GM23338 (cell line): ENCODE data around the gene TIMM8B. TPM values are rescaled to one million over a fixed set of nuclear protein-coding genes. Genes with fewer than 3 reads are reported as not detected.

Experiments used
- ATAC-seq: fragments of 200-7000 bp; cut with Tn5 transposase; 3 replicates; pipeline ENCODE4 v1.9.1; 2020
- DNase-seq: peaks from one replicate; pipeline ENCODE4 v3.0.0-alpha.2; 2015; ENCODE audit warnings: low spot score
- H2AFZ ChIP-seq: fragments of 200-600 bp; sonication (generic); 2 replicates; pipeline ENCODE4 v1.8.0; 2016; ENCODE audit warnings: antibody characterized with exemption, mild to moderate bottlenecking, moderate library complexity
- H3F3A ChIP-seq: fragments of 200-600 bp; sonication (generic); replicated peaks from 2 replicates; pipeline ENCODE4 v1.8.0; 2017; ENCODE audit warnings: antibody characterized with exemption, mixed run types, low read depth
- H3K27ac ChIP-seq: fragments of 200-600 bp; sonication (generic); 2 replicates; pipeline ENCODE4 v1.6.1; 2016; ENCODE audit warnings: low read depth
- H3K27me3 ChIP-seq: fragments of 200-600 bp; sonication (generic); 2 replicates; pipeline ENCODE4 v1.8.0; 2016; ENCODE audit warnings: mild to moderate bottlenecking, mixed run types, moderate library complexity; ENCODE audit not compliant: insufficient read depth
- H3K36me3 ChIP-seq: fragments of 200-600 bp; sonication (generic); 2 replicates; pipeline ENCODE4 v1.8.0; 2016; ENCODE audit warnings: mild to moderate bottlenecking; ENCODE audit not compliant: insufficient read depth
- H3K4me1 ChIP-seq: fragments of 200-600 bp; sonication (generic); 2 replicates; pipeline ENCODE4 v1.8.0; 2016; ENCODE audit warnings: mild to moderate bottlenecking, moderate library complexity; ENCODE audit not compliant: insufficient read depth
- H3K4me2 ChIP-seq: fragments of 200-600 bp; sonication (generic); 2 replicates; pipeline ENCODE4 v1.7.1; 2017; ENCODE audit warnings: mixed run types
- H3K4me3 ChIP-seq: fragments of 200-600 bp; sonication (generic); 2 replicates; pipeline ENCODE4 v1.6.1; 2016; ENCODE audit warnings: mixed run types
- H3K79me2 ChIP-seq: fragments of 200-600 bp; sonication (generic); replicated peaks from 2 replicates; pipeline ENCODE4 v1.8.0; 2017; ENCODE audit warnings: mild to moderate bottlenecking; ENCODE audit not compliant: insufficient read depth
- H3K9me2 ChIP-seq: fragments of 200-600 bp; sonication (generic); 2 replicates; pipeline ENCODE4 v1.8.0; 2017; ENCODE audit not compliant: insufficient read depth
- H4K20me1 ChIP-seq: fragments of 200-600 bp; sonication (generic); replicated peaks from 2 replicates; pipeline ENCODE4 v1.8.0; 2017; ENCODE audit warnings: mild to moderate bottlenecking; ENCODE audit not compliant: insufficient read depth
- H3K27ac Mint-ChIP-seq: 2 replicates; pipeline ENCODE4 v1.8.0; 2020; ENCODE audit warnings: inconsistent platforms, mild to moderate bottlenecking, moderate library complexity, mixed read lengths
- H3K27me3 Mint-ChIP-seq: 3 replicates; pipeline ENCODE4 v1.8.0; 2022; ENCODE audit warnings: low read depth, mild to moderate bottlenecking, moderate library complexity, mixed read lengths, inconsistent platforms; ENCODE audit not compliant: insufficient read depth, poor library complexity
- H3K36me3 Mint-ChIP-seq: 3 replicates; pipeline ENCODE4 v1.8.0; 2021; ENCODE audit warnings: low read depth, mild to moderate bottlenecking, inconsistent platforms, moderate library complexity, mixed read lengths
- H3K4me1 Mint-ChIP-seq: 3 replicates; pipeline ENCODE4 v1.8.0; 2020; ENCODE audit warnings: mild to moderate bottlenecking, inconsistent platforms, mixed read lengths
- H3K4me3 Mint-ChIP-seq: 3 replicates; pipeline ENCODE4 v1.8.0; 2021; ENCODE audit warnings: moderate library complexity, mild to moderate bottlenecking, inconsistent platforms, mixed read lengths
- H3K9me3 Mint-ChIP-seq: 3 replicates; pipeline ENCODE4 v1.8.0; 2020; ENCODE audit warnings: moderate library complexity, mild to moderate bottlenecking, inconsistent platforms, mixed read lengths
- CREB1 ChIP-seq: fragments of 250-450 bp; sonication (Bioruptor Pico); IDR thresholded peaks from 2 replicates; pipeline ENCODE4 v1.5.0; 2020; ENCODE audit warnings: low read depth, mild to moderate bottlenecking, moderate library complexity
- NANOG ChIP-seq: IDR thresholded peaks from 2 replicates; pipeline ENCODE4 v1.6.1; 2016; ENCODE audit warnings: antibody characterized with exemption, borderline replicate concordance
- polyA plus RNA-seq: library from polyadenylated mRNA; unstranded; fragments of >200 nt; fragmentation: Nextera tagmentation; extraction: Ambion mirVana; gene quantifications from 2 replicates; pipeline ENCODE4 v1.2.1, GENCODE V29; 2016
- total RNA-seq: library from RNA; depleted of rRNA; stranded (reverse); fragments of >200 nt; shearing (Covaris generic); gene quantifications from 2 replicates; pipeline ENCODE4 v1.2.3, GENCODE V29; 2014
- TF ChIP-seq, protein P1 (sequence below): fragments of 250-450 bp; sonication (Bioruptor Pico); IDR thresholded peaks from 2 replicates; pipeline ENCODE4 v1.5.0; 2020; ENCODE audit warnings: mild to moderate bottlenecking, moderate library complexity
- TF ChIP-seq, protein P2 (sequence below): IDR thresholded peaks from 2 replicates; pipeline ENCODE4 v1.6.1; 2016; ENCODE audit warnings: antibody characterized with exemption

Gene TIMM8B
- total and polyA plus RNA-seq, 2 experiments from 2014 or later: 52.4 to 251 TPM

DNA sequence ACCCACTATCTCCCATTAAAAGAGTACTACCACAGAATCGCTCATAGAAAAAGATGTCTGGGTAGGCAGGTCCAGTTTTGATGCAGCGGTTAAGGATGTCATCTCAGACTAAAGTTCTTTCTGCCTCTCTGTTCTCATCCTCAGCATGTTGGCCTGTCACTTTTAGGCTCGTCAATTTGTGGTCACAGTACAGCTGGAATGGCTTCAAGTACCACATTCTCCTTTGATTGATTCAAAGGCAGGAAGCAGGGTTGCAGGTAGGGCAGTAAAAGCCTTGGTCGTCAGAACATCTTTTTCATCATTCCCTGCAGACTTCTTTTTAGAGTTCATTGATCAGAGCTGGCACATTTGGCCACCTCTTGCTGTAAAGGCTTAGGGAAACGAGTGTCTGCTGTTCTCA, 28.8 kb upstream of the TIMM8B start (continued):
- TF ChIP-seq, protein P1, sequence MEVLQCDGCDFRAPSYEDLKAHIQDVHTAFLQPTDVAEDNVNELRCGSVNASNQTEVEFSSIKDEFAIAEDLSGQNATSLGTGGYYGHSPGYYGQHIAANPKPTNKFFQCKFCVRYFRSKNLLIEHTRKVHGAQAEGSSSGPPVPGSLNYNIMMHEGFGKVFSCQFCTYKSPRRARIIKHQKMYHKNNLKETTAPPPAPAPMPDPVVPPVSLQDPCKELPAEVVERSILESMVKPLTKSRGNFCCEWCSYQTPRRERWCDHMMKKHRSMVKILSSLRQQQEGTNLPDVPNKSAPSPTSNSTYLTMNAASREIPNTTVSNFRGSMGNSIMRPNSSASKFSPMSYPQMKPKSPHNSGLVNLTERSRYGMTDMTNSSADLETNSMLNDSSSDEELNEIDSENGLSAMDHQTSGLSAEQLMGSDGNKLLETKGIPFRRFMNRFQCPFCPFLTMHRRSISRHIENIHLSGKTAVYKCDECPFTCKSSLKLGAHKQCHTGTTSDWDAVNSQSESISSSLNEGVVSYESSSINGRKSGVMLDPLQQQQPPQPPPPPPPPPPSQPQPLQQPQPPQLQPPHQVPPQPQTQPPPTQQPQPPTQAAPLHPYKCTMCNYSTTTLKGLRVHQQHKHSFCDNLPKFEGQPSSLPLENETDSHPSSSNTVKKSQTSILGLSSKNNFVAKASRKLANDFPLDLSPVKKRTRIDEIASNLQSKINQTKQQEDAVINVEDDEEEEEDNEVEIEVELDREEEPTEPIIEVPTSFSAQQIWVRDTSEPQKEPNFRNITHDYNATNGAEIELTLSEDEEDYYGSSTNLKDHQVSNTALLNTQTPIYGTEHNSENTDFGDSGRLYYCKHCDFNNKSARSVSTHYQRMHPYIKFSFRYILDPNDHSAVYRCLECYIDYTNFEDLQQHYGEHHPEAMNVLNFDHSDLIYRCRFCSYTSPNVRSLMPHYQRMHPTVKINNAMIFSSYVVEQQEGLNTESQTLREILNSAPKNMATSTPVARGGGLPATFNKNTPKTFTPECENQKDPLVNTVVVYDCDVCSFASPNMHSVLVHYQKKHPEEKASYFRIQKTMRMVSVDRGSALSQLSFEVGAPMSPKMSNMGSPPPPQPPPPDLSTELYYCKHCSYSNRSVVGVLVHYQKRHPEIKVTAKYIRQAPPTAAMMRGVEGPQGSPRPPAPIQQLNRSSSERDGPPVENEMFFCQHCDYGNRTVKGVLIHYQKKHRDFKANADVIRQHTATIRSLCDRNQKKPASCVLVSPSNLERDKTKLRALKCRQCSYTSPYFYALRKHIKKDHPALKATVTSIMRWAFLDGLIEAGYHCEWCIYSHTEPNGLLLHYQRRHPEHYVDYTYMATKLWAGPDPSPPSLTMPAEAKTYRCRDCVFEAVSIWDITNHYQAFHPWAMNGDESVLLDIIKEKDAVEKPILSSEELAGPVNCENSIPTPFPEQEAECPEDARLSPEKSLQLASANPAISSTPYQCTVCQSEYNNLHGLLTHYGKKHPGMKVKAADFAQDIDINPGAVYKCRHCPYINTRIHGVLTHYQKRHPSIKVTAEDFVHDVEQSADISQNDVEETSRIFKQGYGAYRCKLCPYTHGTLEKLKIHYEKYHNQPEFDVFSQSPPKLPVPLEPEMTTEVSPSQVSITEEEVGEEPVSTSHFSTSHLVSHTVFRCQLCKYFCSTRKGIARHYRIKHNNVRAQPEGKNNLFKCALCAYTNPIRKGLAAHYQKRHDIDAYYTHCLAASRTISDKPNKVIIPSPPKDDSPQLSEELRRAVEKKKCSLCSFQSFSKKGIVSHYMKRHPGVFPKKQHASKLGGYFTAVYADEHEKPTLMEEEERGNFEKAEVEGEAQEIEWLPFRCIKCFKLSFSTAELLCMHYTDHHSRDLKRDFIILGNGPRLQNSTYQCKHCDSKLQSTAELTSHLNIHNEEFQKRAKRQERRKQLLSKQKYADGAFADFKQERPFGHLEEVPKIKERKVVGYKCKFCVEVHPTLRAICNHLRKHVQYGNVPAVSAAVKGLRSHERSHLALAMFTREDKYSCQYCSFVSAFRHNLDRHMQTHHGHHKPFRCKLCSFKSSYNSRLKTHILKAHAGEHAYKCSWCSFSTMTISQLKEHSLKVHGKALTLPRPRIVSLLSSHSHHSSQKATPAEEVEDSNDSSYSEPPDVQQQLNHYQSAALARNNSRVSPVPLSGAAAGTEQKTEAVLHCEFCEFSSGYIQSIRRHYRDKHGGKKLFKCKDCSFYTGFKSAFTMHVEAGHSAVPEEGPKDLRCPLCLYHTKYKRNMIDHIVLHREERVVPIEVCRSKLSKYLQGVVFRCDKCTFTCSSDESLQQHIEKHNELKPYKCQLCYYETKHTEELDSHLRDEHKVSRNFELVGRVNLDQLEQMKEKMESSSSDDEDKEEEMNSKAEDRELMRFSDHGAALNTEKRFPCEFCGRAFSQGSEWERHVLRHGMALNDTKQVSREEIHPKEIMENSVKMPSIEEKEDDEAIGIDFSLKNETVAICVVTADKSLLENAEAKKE: no peak
- TF ChIP-seq CREB1: no peak
- TF ChIP-seq, protein P2, sequence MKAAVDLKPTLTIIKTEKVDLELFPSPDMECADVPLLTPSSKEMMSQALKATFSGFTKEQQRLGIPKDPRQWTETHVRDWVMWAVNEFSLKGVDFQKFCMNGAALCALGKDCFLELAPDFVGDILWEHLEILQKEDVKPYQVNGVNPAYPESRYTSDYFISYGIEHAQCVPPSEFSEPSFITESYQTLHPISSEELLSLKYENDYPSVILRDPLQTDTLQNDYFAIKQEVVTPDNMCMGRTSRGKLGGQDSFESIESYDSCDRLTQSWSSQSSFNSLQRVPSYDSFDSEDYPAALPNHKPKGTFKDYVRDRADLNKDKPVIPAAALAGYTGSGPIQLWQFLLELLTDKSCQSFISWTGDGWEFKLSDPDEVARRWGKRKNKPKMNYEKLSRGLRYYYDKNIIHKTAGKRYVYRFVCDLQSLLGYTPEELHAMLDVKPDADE: no peak

DNA sequence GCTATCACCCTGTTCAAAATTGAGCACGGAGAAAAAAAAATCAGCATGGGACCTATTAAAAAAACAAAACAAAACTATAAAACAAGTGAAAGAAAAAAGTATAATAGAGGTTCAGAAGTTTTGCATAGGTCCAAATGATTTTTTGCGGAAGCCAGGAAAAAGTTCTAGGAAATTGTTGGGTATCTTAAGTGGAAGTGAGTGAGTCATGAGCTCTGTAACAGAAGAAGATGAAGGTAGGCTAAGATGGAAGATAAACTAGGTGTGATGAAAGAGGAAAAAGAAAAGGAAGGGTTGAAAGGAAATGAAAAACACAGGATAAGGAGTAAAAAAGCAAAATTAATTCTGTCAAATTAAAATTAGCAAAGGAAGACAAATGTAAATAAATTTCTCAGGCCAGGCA, 27.9 kb upstream of the TIMM8B start:
- Histone ChIP-seq H3K4me2 (no peak overlapping the region), H3K9me2 (no peaks in the 10 kb centered on the region), H3K36me3 (no peaks in the 10 kb centered on the region), H3K4me3 (no peak overlapping the region), H2AFZ (no peak overlapping the region), H3K4me1 (no peaks in the 10 kb centered on the region), H3K27ac (no peak overlapping the region), H3K27me3 (no peaks in the 10 kb centered on the region), H3K79me2 (no peaks in the 10 kb centered on the region), H4K20me1 (no peaks in the 10 kb centered on the region), H3F3A (no peaks in the 10 kb centered on the region)
- DNase-seq (no peak), ATAC-seq (no peak)
- Mint-ChIP-seq H3K27me3 (peaks cover 3% of the 10 kb centered on the region), H3K36me3 (no peaks in the 10 kb centered on the region), H3K9me3 (no peaks in the 10 kb centered on the region; the same call in 2 of the 3 replicates), H3K4me1 (no peaks in the 10 kb centered on the region), H3K27ac (no peak overlapping the region), H3K4me3 (no peak overlapping the region)
- TF ChIP-seq CREB1 (no peak), NANOG (no peak)
- TF ChIP-seq, protein P1: no peak
- TF ChIP-seq, protein P2: no peak
